CD4-positive, alpha-beta T cell treated with Interferon alpha-2 for 1 hour (primary cell): ENCODE data around the gene IQCM.
"Not testable (repeated sequence)": the region's sequence is repeated elsewhere in the genome, so short reads cannot be mapped to it uniquely, and the experiment has no call there.

ENCODE experiments used
- DNase-seq, 2 donors: peaks; one replicate each; pipeline ENCODE4 v3.0.0-alpha.2; 2020 to 2022

IQCM gene

GRCh38 chr4:149426461-149426860 is 389.2 kb downstream of the IQCM start:
- no peak for DNase-seq

GRCh38 chr4:149409555-149409962 is 406.1 kb downstream of the IQCM start:
- DNase-seq: no peak

GRCh38 chr4:149409146-149409545 is 406.5 kb downstream of the IQCM start:
- no peak for DNase-seq

GRCh38 chr4:149404143-149404542 is 411.5 kb downstream of the IQCM start:
- DNase-seq: no peak

- no peak for DNase-seq
These were observed 412.6 kb downstream of the IQCM start for GRCh38 chr4:149403081-149403480.

GRCh38 chr4:149398993-149399392 is 416.6 kb downstream of the IQCM start:
- no peak for DNase-seq

GRCh38 chr4:149370785-149371420 is 444.7 kb downstream of the IQCM start:
- DNase-seq: no peak

GRCh38 chr4:149370002-149370401 is 445.6 kb downstream of the IQCM start:
- DNase-seq: no peak

GRCh38 chr4:149353241-149353640 is 462.4 kb downstream of the IQCM start:
- DNase-seq: no peak

- no peak for DNase-seq
These were observed 466.1 kb downstream of the IQCM start for GRCh38 chr4:149349541-149349940.

GRCh38 chr4:149347139-149347538 is 468.5 kb downstream of the IQCM start:
- DNase-seq: no peak

GRCh38 chr4:149345424-149345823 is 470.2 kb downstream of the IQCM start:
- DNase-seq: no peak

- DNase-seq: no peak
These were observed 471.2 kb downstream of the IQCM start for GRCh38 chr4:149344436-149344835.

- DNase-seq: no peak
These were observed 472.0 kb downstream of the IQCM start for GRCh38 chr4:149343614-149344013.

- DNase-seq: not testable (repeated sequence)
These were observed 474.5 kb downstream of the IQCM start for GRCh38 chr4:149341117-149341516.

GRCh38 chr4:149328161-149328560 is 487.5 kb downstream of the IQCM start:
- no peak for DNase-seq

- no peak for DNase-seq
These were observed 493.4 kb downstream of the IQCM start for GRCh38 chr4:149322203-149322602.

- no peak for DNase-seq
These were observed 494.2 kb downstream of the IQCM start for GRCh38 chr4:149321438-149321837.

- no peak for DNase-seq
These were observed 504.6 kb downstream of the IQCM start for GRCh38 chr4:149311076-149311475.

GRCh38 chr4:149306537-149306936 is 509.1 kb downstream of the IQCM start:
- no peak for DNase-seq
